Gastrocnemius medialis (tissue), 4 donors: Measurements from ENCODE around the gene TTC39A. TPM values are rescaled to one million over a fixed set of nuclear protein-coding genes. Genes with fewer than 3 reads are reported as not detected.

Experiments
- ATAC-seq, 2 donors: fragments of 150-250 bp; one replicate each; pipeline ENCODE4 v1.9.1; 2016
- DNase-seq, 2 donors: peaks; one replicate each; pipeline ENCODE4 v3.0.0-alpha.2; 2019
- H3K27ac ChIP-seq, 4 donors: fragments of 200-600 bp; sonication (generic); 1 replicate in 1 of 4; 2 replicates in 3 of 4; pipeline ENCODE4 v1.5.1; 2016 to 2018; ENCODE audit warnings: mild to moderate bottlenecking in 2 of 4, moderate library complexity in 1 of 4
- H3K27me3 ChIP-seq, 3 donors: fragments of 200-600 bp; sonication (generic) in 2 of 3; 1 replicate in 1 of 3; 2 replicates in 2 of 3; pipeline versions ENCODE4 v1.5.1 to v1.6.0; 2016 to 2019; ENCODE audit warnings: mild to moderate bottlenecking in 1 of 3, moderate library complexity in 1 of 3
- H3K36me3 ChIP-seq, 2 donors: fragments of 200-600 bp; sonication (generic) in 1 of 2; one replicate each; pipeline ENCODE4 v1.5.1; 2017 to 2018
- H3K4me1 ChIP-seq, 2 donors: fragments of 200-600 bp; sonication (generic) in 1 of 2; one replicate each; pipeline ENCODE4 v1.5.1; 2016 to 2017; ENCODE audit warnings: mild to moderate bottlenecking in 2 of 2
- H3K4me3 ChIP-seq, 4 donors: fragments of 200-600 bp; sonication (generic) in 3 of 4; 1 replicate in 1 of 4; 2 replicates in 3 of 4; pipeline ENCODE4 v1.5.1; 2016 to 2019; ENCODE audit warnings: mild to moderate bottlenecking in 2 of 4
- H3K9me3 ChIP-seq, 3 donors: fragments of 200-600 bp; sonication (generic) in 2 of 3; 1 replicate in 1 of 3; 2 replicates in 2 of 3; pipeline ENCODE4 v1.5.1; 2016 to 2019
- POLR2A ChIP-seq, 2 donors: fragments of 450-650 bp; IDR thresholded peaks; one replicate each; pipeline ENCODE4 v1.6.1; 2017; ENCODE audit warnings: antibody characterized with exemption in 2 of 2, mild to moderate bottlenecking in 2 of 2, moderate library complexity in 2 of 2
- in situ Hi-C, 4 donors: fragments of 200-750 bp; cut with MboI; loops; one replicate each; pipeline versions ENCODE4 v1.15.0 to v1.8.0; 2017; ENCODE audit warnings: low sequenced_read_pairs in 4 of 4
- intact Hi-C: fragments of 100-400 bp; cut with DNase I; formaldehyde crosslinking; loops from one replicate; pipeline ENCODE4 v1.15.1; 2023; ENCODE audit warnings: low total_unique reads
- total RNA-seq, 4 donors: library from RNA; depleted of rRNA; stranded (reverse); fragments of >200 nt; gene quantifications; one replicate each; pipeline versions ENCODE4 v1.1.0 to v1.2.3, GENCODE V29; 2016
- TF ChIP-seq, protein P1 (sequence below), 5 experiments: fragments of 450-650 bp in 3 of 5; fragments of 200-600 bp in 2 of 5; sonication (generic) in 2 of 5; IDR thresholded peaks in 4 of 5; conservative IDR thresholded peaks in 1 of 5; 1 replicate in 4 of 5; 2 replicates in 1 of 5; pipeline ENCODE4 v1.5.1; 2016 to 2019; ENCODE audit warnings: antibody characterized with exemption in 5 of 5, mild to moderate bottlenecking in 3 of 5, moderate library complexity in 3 of 5

TTC39A gene
- total RNA-seq, 4 donors from 2014 or later, result 4.1 to 13.1 (median 8.2) TPM

DNA sequence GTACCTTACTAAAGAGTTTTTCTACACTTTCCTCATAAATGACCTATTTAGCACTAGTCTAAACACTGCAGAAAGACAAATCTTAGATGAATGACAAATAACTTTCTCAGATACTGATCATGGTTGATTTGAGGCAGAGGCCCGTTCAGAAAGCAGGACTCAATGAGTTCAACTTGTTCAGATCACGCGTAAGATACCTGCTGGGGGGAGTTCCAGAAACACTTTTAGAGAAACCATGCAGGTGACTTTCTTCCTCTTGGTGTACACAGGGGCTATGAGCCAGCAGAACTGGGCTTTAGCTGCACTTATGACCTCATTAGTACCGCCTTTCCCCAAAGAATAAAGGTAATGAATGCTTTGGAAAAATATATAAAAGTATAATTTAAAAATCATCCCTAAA, 38.8 kb upstream of the TTC39A start:
- Histone ChIP-seq H3K27me3 (no peaks in the 10 kb centered on the region), H3K4me1 (no peaks in the 10 kb centered on the region), H3K27ac (no peak overlapping the region), H3K36me3 (peaks cover 0 to 43% of the 10 kb centered on the region in 2 donors), H3K4me3 (no peak overlapping the region), H3K9me3 (no peaks in the 10 kb centered on the region)
- no peak for ATAC-seq
- in situ Hi-C loops, result no loop called here
- no peak for DNase-seq
- intact Hi-C loops, result no loop called here
- no peak for TF ChIP-seq POLR2A (IDR thresholded peaks at IDR 0.05)
- TF ChIP-seq, protein P1, sequence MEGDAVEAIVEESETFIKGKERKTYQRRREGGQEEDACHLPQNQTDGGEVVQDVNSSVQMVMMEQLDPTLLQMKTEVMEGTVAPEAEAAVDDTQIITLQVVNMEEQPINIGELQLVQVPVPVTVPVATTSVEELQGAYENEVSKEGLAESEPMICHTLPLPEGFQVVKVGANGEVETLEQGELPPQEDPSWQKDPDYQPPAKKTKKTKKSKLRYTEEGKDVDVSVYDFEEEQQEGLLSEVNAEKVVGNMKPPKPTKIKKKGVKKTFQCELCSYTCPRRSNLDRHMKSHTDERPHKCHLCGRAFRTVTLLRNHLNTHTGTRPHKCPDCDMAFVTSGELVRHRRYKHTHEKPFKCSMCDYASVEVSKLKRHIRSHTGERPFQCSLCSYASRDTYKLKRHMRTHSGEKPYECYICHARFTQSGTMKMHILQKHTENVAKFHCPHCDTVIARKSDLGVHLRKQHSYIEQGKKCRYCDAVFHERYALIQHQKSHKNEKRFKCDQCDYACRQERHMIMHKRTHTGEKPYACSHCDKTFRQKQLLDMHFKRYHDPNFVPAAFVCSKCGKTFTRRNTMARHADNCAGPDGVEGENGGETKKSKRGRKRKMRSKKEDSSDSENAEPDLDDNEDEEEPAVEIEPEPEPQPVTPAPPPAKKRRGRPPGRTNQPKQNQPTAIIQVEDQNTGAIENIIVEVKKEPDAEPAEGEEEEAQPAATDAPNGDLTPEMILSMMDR (IDR thresholded peaks at IDR 0.05 in 4 of 5, conservative IDR thresholded peaks at IDR 0.05 in 1 of 5), result no peak

DNA sequence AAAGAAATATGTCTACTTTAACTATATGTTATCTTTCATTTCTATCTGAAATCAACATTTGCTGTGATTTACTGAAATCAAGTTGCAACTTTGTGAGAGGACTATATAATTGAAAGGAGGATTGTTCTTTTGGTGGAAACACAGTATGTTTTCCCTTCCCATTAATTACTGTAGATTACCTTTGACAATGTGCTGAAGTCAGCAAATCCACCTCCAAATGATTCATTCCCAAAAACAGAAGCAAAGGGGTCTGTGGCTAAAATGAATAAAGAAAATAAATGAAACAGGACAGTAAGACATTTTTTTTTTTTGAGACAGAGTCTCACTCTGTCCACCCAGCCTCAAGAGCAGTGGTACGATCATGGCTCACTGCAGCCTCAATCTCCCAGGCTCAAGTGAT, 35.4 kb upstream of the TTC39A start:
- intact Hi-C loops, result no loop called here
- Histone ChIP-seq H3K27ac (no peak overlapping the region), H3K4me3 (no peak overlapping the region), H3K36me3 (peaks cover 0 to 49% of the 10 kb centered on the region in 2 donors), H3K27me3 (no peaks in the 10 kb centered on the region), H3K9me3 (no peaks in the 10 kb centered on the region), H3K4me1 (no peaks in the 10 kb centered on the region)
- DNase-seq (no peak), ATAC-seq (no peak)
- TF ChIP-seq POLR2A (IDR thresholded peaks at IDR 0.05), result no peak
- TF ChIP-seq, protein P1 (IDR thresholded peaks at IDR 0.05 in 4 of 5, conservative IDR thresholded peaks at IDR 0.05 in 1 of 5), result no peak
- in situ Hi-C loops, result no loop called here

DNA sequence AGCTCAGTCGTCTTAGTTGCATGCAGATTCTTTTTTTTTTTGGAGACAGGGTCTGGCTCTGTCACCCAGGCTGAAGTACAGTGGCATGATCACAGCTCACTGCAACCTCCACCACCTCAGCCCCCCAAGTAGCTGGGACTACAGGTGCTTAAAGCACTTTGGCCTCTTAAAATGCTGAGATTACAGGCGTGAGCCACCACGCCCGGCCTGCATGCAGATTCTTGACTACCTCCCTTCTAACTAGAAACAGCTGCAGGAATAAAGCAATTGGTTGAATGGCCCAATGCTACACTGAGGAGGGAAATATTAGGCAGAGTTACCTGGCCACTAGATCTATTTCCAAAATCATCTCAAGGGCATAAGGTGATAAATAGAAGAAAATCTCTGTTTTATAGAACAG, 29.5 kb upstream of the TTC39A start:
- Histone ChIP-seq H3K9me3 (no peaks in the 10 kb centered on the region), H3K36me3 (peaks cover 4 to 66% of the 10 kb centered on the region in 2 donors), H3K27ac (no peak overlapping the region), H3K4me1 (no peaks in the 10 kb centered on the region), H3K4me3 (no peak overlapping the region), H3K27me3 (no peaks in the 10 kb centered on the region)
- in situ Hi-C loops (no loop called here), intact Hi-C loops (no loop called here)
- ATAC-seq, result no peak
- DNase-seq, result no peak
- TF ChIP-seq, protein P1 (IDR thresholded peaks at IDR 0.05 in 4 of 5, conservative IDR thresholded peaks at IDR 0.05 in 1 of 5), result no peak
- TF ChIP-seq POLR2A (IDR thresholded peaks at IDR 0.05), result no peak

DNA sequence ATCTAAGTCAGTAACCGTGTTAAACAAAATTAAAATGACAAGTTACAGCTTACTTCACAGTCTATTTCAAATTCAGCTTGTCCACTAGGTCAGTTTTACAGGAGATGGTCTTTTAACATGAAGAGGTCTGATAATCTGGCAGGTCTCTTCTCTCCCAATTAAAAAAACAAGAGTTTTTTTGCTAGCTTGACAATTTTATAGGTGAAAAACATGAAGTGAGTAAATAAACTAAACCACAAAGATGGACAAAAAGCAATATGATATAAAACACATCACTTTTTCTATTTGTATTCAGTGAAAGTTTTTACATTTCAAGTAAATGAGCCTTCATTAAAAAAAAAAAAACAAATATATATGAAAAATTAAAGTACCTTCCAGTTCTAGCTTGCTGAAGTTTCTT, 25.0 kb upstream of the TTC39A start:
- Histone ChIP-seq H3K27me3 (no peaks in the 10 kb centered on the region), H3K27ac (no peak overlapping the region), H3K4me1 (no peaks in the 10 kb centered on the region), H3K9me3 (no peaks in the 10 kb centered on the region), H3K4me3 (no peak overlapping the region), H3K36me3 (peaks cover 4 to 38% of the 10 kb centered on the region in 2 donors)
- no peak for TF ChIP-seq POLR2A (IDR thresholded peaks at IDR 0.05)
- TF ChIP-seq, protein P1 (IDR thresholded peaks at IDR 0.05 in 4 of 5, conservative IDR thresholded peaks at IDR 0.05 in 1 of 5), result no peak
- intact Hi-C loops (no loop called here), in situ Hi-C loops (no loop called here)
- ATAC-seq (no peak), DNase-seq (no peak)

DNA sequence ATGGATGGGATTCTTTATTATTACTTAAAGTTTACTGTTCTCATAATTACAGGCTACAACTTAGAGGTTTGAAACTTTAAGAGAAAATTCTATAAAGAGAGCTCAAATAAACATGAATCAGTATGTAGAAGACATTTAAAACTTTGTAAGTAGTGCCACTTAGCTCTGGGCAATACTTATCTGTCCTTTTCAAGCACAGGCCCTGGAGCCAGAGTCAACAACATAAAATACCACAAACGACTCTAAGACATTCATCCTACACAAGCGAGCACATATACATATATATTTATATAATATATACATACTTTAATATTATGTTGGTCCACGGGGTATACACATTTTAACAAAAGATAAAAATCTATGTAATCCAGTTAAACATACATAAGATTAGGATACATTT, 24.1 kb upstream of the TTC39A start:
- intact Hi-C loops (no loop called here), in situ Hi-C loops (no loop called here)

More for the DNA sequence above, 24.1 kb upstream of the TTC39A start:
- Histone ChIP-seq H3K27me3 (no peaks in the 10 kb centered on the region), H3K36me3 (peaks cover 4 to 29% of the 10 kb centered on the region in 2 donors), H3K27ac (no peak overlapping the region), H3K4me3 (no peak overlapping the region), H3K9me3 (no peaks in the 10 kb centered on the region), H3K4me1 (no peaks in the 10 kb centered on the region)
- ATAC-seq (no peak), DNase-seq (no peak)
- TF ChIP-seq, protein P1 (IDR thresholded peaks at IDR 0.05 in 4 of 5, conservative IDR thresholded peaks at IDR 0.05 in 1 of 5), result no peak
- no peak for TF ChIP-seq POLR2A (IDR thresholded peaks at IDR 0.05)
